SK-N-DZ (cell line): Measurements from ENCODE around the gene PTPRJ.

Experiments used
- DNase-seq: peaks from one replicate; pipeline ENCODE4 v3.0.0-alpha.2; 2015; ENCODE audit warnings: low spot score

Gene PTPRJ

GRCh38 chr11:48161951-48162884 is 181.9 kb downstream of the PTPRJ start:
- DNase-seq, result no peak

GRCh38 chr11:48162885-48163268 is 182.5 kb downstream of the PTPRJ start:
- DNase-seq, result no peak

- DNase-seq, result no peak
Observed at GRCh38 chr11:48163360-48164100, 183.2 kb downstream of the PTPRJ start.

- no peak for DNase-seq
Observed at GRCh38 chr11:48164836-48165235, 184.5 kb downstream of the PTPRJ start.

GRCh38 chr11:48165426-48165825 is 185.1 kb downstream of the PTPRJ start:
- no peak for DNase-seq

- no peak for DNase-seq
Observed at GRCh38 chr11:48167380-48167779, 187.0 kb downstream of the PTPRJ start.

GRCh38 chr11:48168815-48169214 is 188.5 kb downstream of the PTPRJ start:
- DNase-seq, result no peak

GRCh38 chr11:48169259-48169658 is 188.9 kb downstream of the PTPRJ start:
- no peak for DNase-seq

GRCh38 chr11:48169717-48170116 is 189.4 kb downstream of the PTPRJ start:
- DNase-seq, result no peak

GRCh38 chr11:48170241-48171233 is 190.2 kb downstream of the PTPRJ start:
- DNase-seq, result no peak

- peak; percentile 48 for DNase-seq
Observed at GRCh38 chr11:48172818-48173609, 192.7 kb downstream of the PTPRJ start.

- DNase-seq, result no peak
Observed at GRCh38 chr11:48177661-48178060, 197.3 kb downstream of the PTPRJ start.

- no peak for DNase-seq
Observed at GRCh38 chr11:48180627-48181026, 200.3 kb downstream of the PTPRJ start.

GRCh38 chr11:48182860-48183526 is 202.6 kb downstream of the PTPRJ start:
- no peak for DNase-seq

GRCh38 chr11:48184452-48184851 is 204.1 kb downstream of the PTPRJ start:
- no peak for DNase-seq

- DNase-seq, result peak; percentile 54
Observed at GRCh38 chr11:48190906-48191654, 210.7 kb downstream of the PTPRJ start.

GRCh38 chr11:48193876-48194275 is 213.5 kb downstream of the PTPRJ start:
- no peak for DNase-seq

- no peak for DNase-seq
Observed at GRCh38 chr11:48207881-48208280, 227.5 kb downstream of the PTPRJ start.

- DNase-seq, result no peak
Observed at GRCh38 chr11:48210052-48210451, 229.7 kb downstream of the PTPRJ start.
